RPMI7951 (cell line): ENCODE measurements around the gene TYW1. TPM values are rescaled to one million over a fixed set of nuclear protein-coding genes. Genes with fewer than 3 reads are reported as not detected.
"Not testable (repeated sequence)": the region's sequence is repeated elsewhere in the genome, so short reads cannot be mapped to it uniquely, and the experiment has no call there.

Experiments
- DNase-seq: peaks from one replicate; pipeline ENCODE4 v3.0.0-alpha.2; 2012; ENCODE audit warnings: low read depth
- total RNA-seq: library from RNA; depleted of rRNA; stranded (reverse); fragments of >200 nt; shearing (Covaris generic); gene quantifications from 2 replicates; pipeline ENCODE4 v1.2.3, GENCODE V29; 2014; rRNA removed

Gene TYW1
- total RNA-seq, 1 experiment from 2014 or later: 11.9 TPM

GRCh38 chr7:67251986-67252558 is 255.4 kb downstream of the TYW1 start:
- DNase-seq: no peak

GRCh38 chr7:67255076-67255475 is 258.4 kb downstream of the TYW1 start:
- DNase-seq: not testable (repeated sequence)

GRCh38 chr7:67257779-67258178 is 261.1 kb downstream of the TYW1 start:
- DNase-seq: not testable (repeated sequence)

GRCh38 chr7:67259363-67259762 is 262.7 kb downstream of the TYW1 start:
- not testable (repeated sequence) for DNase-seq

GRCh38 chr7:67260166-67260586 is 263.5 kb downstream of the TYW1 start:
- DNase-seq: peak; percentile 6

GRCh38 chr7:67264000-67264399 is 267.4 kb downstream of the TYW1 start:
- not testable (repeated sequence) for DNase-seq

GRCh38 chr7:67266070-67266469 is 269.4 kb downstream of the TYW1 start:
- not testable (repeated sequence) for DNase-seq

- no peak for DNase-seq
Observed at GRCh38 chr7:67267914-67268313, 271.3 kb downstream of the TYW1 start.

GRCh38 chr7:67269916-67270315 is 273.3 kb downstream of the TYW1 start:
- not testable (repeated sequence) for DNase-seq

Other genes starting within 250 kb of the TYW1 start
- 102 and 120 TPM in 2 replicates for gene TMEM248, start 75.6 kb upstream of the TYW1 start, total RNA-seq
- gene SBDS, start 1.2 kb upstream of the TYW1 start, total RNA-seq: 112 and 124 TPM in 2 replicates